CD4-positive, alpha-beta T cell treated with Interleukin-1 beta for 1 hour (primary cell): ENCODE data around the gene GARS1.
"Not testable (repeated sequence)": the region's sequence is repeated elsewhere in the genome, so short reads cannot be mapped to it uniquely, and the experiment has no call there.

Source experiments
- DNase-seq, 2 donors: peaks; one replicate each; pipeline ENCODE4 v3.0.0-alpha.2; 2020 to 2022

The GARS1 gene

GRCh38 chr7:30630986-30631385 is 36.3 kb downstream of the GARS1 start:
- no peak for DNase-seq

- no peak for DNase-seq
Measured at GRCh38 chr7:30633223-30633622, 38.5 kb downstream of the GARS1 start.

DNA sequence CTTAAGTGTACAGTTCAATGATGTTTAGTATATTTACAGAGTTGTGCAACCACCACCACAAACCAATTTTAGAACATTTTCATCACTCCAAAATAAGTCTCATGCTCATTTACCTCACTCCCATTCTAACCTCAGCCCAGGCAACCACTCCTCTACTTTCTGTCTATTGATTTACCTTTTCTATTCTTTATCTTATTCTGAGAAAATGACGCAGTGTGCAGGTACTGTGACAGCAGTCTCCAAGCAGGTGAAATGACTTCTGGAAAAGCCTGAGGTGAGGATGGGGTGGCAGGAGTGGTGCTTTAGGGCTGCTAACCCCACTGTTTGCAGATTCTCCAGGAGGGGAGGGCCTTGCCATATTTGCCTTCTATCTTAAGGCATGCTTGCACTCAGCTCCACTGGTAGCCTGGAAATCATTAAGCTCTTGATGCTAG is 39.5 kb downstream of the GARS1 start:
- no peak for DNase-seq

DNA sequence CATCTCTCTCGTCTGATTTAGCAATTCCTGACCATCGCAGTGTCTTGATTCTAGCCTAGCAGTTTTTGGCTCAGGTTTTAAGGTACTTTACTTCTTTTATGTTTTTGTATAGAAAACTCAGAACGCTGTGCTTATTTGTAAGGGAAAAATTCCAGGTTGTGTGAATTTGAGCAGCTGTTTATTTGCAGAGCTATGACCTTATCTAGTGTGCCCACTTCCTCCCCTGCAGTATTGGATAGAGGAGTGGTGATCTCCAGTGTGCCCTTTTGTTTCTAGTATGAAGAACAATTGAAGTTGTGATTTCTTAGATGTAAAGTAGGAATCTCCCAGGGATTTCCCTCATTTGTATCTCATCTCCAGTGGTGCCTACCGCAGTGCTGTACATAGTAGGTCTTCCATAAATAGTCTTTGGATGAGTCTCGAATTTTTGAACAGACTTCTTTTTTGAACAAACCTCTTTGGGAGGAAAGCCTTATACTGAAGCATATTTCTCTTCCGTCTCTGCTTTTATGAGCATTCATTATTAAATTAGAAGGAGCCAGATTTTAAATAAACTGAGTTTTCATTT is 40.0 kb downstream of the GARS1 start:
- no peak for DNase-seq

DNA sequence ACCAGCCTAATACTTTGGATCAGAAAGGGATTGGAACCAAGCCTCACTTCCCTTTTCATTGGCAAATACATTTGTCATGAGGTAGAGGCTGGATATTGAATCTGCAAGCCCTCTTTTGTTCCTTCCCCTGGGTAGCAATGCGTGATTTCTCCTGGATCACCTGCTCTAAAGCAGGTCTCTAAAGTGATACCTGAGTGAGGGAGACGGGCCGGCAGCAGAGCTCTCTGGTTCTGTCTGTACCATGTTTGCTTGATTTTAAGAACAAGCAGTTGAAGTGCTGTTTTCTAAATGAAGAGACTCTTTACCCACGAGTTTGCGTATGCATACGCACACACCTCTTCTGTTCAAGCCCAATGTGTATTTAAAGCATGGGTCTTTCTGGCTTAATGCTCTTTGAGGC is 41.1 kb downstream of the GARS1 start:
- no peak for DNase-seq

- DNase-seq, result not testable (repeated sequence)
Measured at GRCh38 chr7:30642322-30642721, 47.6 kb downstream of the GARS1 start.

GRCh38 chr7:30642789-30643188 is 48.1 kb downstream of the GARS1 start:
- DNase-seq, result no peak

DNA sequence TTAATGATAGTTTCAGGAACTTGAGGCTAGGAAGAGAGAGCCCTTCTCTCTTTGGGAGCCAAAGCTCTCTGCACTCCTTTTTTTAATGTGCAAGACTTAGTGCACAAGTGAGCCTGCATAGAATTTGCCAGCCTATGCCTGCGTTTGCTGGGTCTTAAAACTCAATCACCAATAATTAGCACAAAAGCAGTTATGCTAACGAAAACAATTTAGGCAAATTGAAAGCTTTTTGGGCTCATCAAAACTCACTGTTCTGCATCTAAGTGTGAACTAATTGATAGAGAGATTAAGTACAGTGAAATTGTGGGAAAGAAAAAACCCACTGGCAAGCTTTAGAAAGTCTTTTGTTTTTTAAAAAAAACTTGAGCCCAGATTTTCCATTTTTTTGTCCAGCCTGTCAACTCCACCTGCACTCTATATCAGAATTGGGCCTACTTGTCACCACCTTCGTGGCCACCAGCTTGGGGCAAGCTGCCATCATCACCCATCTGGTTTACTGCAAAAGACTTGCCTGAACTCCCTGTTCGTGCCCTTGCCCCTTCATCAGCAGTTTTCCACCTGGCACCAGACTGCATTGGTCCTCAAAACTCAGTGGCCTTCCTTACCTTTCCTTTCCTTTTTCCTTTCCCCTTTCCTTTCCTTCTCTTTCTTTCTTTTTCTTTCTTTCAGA is 49.7 kb downstream of the GARS1 start:
- DNase-seq, result no peak

GRCh38 chr7:30645661-30646060 is 51.0 kb downstream of the GARS1 start:
- no peak for DNase-seq

DNA sequence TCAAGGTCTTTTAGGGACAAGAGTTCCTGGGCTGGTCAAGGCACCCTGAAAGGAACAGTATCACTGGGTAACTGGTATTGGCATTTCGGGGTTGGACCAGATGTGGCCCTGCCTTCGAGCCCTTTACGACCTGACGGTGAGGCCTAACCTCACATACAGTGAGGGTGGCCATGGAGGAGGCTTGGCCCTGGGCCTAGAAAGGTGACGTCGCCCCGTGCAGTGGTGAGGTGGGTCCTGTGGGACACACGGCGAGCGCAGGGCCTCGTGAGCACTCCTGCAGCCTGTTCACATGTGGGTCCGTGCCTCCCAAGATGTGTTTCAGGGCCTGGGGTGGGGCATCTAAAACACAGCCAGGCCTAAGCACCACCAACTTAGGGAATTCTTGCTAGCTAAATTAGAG is 51.5 kb downstream of the GARS1 start:
- no peak for DNase-seq

DNA sequence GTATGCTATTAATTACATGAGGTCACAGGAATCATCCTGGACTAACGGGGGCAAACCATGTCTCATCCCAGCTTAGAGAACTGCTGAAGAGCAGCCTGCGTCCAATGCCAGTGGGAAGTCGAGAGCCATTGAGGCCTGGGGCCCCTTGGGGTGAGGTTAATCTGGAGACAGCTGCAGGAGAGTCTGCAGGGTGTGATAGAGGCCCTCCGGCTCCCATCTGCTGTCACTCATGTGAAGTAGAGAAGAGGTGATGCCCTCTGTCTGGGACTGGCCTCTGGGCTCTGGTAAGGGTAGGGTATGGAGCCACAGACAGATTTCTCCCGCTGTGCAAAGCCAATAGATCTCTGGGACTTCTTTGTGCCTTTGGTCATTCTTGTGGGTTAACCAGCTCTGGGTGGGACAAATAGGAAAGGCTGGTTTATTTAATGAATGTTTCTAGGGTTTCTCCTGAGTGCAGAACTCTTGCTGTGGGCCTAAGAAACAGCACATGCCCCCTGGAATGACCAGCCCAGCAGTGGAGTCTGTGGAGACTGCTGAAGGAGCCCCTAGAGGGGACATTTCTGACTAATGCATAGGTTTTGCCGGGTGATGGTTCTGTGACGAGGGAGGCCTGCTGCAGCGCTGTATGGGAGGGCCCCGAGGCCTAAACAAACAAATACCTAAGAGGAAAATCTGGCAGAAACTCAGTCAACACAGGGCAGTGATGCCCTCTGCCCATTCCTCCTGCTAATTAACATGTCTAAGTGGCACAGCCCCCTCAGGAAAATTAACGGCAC is 53.1 kb downstream of the GARS1 start:
- no peak for DNase-seq

- no peak for DNase-seq
Measured at GRCh38 chr7:30648744-30649540, 54.3 kb downstream of the GARS1 start.

DNA sequence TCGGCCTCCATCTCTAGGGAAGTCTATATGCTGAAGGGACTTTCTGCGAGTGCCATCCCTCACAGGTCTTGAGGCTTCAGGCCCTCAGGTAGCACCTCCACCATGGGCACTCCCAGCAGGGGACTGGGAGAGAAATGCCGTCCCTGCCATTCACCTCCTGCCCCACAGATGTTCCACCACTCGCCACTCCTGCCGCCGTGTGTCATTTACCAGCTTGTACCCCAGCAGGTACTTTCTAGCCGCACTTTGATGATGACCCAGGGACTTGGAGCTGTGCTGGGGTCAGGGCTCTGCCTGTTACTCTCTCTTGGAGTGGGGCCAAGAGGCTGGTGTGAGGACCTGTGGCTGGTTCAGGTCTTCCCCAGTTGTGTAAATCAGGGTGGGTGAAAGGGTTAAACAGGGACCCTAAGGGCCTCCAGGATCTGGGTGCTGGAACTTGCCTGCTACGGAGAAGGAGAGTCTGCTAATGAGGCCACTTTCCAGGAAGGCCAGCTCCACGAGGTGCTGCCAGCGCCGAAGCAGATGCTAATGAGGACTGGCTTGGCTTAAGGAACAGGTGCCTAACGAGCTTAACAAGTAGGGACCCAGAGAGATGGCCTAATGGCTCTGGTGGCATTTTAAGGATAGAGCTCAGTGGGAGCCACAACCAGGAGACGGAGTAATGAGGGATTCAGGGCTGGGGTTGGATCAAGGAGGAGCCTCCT is 55.2 kb downstream of the GARS1 start:
- DNase-seq, result no peak

DNA sequence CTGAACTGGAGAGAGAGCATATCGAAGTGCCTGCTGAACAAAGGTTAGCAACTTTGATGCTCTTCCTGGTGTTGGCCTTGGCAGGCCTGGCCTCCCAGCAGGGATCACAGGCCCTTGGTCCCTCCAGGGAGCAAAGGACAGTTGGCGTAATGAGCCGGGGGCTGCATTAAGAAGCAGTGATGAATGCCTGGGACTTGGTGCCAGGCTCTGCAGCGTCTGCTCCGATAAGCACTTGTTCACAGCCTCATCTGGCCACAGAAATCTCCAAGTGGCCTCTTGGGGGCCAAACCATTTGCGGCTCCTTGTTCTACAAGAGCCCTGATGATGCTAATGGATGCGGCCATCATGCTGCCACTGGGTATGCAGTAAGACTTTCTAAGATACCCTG is 55.7 kb downstream of the GARS1 start:
- DNase-seq, result no peak

DNA sequence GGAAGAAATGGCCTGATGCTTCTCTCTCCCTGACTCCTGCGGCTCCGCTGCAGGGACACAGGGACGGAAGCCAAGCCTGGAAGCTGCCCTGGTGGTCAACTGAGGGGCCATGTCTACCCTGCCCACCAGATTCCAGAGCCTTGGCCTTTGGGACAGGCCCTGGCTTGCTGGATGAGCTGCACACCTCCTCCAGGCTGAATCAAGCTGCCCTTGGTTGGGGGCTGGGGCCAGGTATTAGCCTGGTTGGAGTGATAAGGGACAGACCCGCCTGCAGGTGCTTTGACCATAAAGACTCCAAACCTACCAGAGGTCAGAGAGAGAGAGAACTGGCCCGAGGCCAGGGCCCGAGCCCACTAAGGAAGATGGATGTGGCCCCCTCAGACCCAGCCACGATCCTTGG is 57.5 kb downstream of the GARS1 start:
- DNase-seq, result no peak

DNA sequence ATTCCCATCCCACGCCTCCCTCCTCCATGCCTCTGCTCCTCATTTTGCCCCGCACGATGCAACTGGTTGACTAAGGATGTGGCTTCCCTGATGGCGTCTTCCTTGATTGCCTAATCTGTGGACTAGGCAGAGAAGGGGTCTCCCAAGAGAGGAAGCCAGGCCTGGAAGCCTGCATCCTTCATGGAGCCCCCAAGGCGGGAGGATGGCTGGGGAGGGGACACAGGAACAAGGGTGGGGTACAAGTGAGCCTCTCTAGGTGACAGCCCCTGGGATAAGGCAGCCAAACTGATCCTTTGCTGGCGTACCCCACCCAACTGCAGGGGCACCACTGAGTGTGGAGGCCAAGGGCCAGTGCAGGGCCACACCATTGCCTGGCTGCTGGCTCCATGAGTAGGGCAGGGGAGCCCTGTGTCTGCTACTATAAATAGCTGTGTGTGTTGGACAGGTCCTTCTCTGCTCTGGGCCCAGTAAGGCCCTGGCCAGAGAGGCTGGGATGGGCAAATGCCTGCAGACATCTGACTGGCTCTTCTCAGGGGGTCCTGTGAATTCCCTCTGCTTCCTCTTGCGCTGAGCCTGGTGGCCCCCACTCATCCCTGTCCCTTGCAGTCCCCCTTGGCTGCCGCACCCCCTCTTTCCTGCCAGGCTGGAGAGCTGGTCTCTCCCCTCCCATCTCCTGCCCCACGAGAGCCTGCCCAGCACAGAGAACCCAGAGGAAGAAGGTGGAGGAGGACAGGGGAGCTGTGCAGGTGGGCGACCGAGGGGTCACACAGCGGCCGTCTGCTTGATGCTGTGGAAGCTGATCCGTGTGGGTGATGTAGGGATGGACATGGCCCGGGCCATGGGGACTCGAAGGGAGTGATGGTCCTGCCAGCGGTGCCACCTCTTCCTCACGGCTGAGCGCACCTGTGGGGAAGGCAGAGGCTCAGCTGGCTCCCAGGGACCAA is 58.3 kb downstream of the GARS1 start:
- no peak for DNase-seq

DNA sequence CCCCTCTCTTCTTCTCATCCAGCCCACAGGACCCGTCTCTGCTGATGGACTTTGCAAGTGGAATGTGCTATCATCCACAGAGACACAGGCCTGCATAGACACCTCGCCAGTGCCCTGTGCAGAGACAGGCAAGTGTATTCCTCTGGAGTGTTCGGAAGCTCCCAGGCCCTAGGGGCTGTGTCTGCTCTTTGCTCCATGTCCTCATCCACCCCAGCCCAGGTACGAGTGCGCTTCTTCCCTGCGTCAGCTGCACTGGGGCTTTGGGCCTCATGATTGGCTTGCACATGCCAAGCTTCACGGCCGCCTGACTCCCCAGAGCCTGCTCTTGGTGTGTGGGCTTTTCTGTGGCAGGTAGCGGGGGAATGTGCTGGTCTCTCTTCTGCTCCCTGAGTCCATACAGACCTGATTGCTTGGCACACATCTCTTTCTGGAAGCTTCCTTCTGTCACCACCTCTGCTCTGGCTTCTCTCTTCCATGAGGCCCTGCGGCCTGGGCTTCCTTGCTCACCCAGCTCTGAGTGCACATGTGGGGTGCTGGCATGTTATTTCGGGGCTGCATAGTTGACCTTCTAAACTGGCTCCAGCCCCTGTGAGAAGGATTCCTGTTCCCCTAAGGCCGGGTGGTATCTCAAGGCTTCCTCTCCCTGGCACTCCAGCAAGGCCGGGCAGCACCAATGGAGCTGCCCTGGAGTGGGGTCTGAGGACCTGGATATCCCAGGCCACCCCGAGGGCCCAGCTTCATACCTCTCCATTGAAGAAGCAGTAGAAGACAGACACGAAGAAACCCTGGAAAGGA is 59.8 kb downstream of the GARS1 start:
- no peak for DNase-seq

DNA sequence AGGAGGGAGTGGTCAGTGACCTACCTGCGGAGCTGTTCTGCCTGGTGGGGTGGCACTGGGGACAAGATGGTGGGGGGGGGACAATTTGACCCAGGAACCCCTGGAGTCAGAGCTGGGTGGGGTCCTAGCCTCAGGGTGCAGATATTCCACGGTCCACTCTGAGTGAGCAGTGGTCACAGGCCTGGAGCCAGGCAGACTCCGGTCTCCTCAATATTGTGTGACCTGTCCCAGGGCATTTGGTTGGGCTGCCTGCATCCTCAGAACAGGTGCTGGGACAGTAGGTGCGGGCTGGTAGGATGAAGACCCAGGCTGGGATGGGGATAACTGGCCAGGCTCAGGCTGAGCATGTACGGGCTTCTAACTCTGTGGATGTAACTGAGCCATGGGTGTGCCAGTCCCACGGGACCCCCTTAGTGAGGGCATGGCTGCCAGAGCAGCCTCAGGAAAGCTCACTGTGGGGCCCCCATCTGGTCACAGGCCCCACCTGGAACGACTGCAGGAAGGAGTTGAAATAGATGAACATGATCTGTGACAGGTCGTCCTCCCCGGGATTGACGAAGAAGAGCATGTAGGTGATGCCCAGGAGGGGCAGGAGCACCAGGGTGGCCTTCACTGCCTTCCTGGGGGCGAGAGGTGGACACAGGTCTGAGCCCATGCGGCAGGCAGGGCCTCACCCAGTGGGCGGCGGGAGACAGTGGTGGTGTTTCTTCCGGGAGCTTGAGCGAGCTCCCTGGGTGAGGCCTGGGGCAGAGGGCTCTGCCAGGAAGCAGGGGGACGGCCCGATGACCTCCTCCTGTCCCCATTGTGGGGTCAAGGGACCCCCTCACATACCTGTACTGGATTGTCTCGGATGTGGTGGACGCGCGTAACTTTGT is 60.7 kb downstream of the GARS1 start:
- DNase-seq, result no peak
